DMS153 treated with DMSO at 0.1 percent for 48 hours (cell line): ENCODE results near the gene FILIP1.
"Not testable (repeated sequence)": the region's sequence is repeated elsewhere in the genome, so short reads cannot be mapped to it uniquely, and the experiment has no call there.

Experiments
- DNase-seq: peaks from one replicate; lab custom pipeline; 2025; ENCODE audit not compliant: unreplicated experiment; lab: John Stamatoyannopoulos, UW

FILIP1 gene

GRCh38 chr6:75424618-75425548 is 68.7 kb downstream of the FILIP1 start:
- DNase-seq = no peak

- DNase-seq = no peak
These were observed 70.2 kb downstream of the FILIP1 start for GRCh38 chr6:75423386-75423785.

GRCh38 chr6:75422024-75422639 is 71.5 kb downstream of the FILIP1 start:
- no peak for DNase-seq

DNA sequence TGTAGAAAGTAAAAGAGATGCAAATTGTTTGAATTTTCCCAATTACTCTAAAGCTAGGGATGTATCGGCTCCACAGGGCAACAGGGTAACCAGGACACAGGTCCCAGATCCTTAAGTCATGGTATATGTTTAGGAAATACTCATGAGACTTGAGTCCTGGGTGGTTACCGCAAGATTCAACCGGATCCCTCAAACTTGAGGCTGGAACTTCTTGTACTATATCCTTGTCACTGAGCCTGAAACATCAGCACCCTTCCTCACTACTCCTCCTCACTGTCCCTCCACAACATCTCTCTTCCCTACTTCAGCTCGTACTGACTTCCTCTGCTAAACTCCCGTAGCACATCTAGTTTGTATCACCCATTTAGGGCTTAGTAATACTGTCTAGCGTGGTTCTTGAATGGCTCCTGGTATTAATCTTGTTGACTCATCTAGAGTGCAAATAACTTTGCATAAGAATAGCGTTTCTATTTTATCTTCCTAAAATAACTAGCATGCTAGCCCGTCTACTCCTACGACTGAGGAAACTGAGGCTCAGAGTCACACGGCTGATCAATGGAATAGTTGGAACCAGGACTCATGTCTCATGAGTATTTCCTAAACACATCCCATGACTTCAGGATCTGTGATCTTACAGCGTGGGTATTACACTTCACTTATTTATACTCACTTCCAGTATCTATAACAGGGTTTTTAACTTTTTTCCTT is 72.1 kb downstream of the FILIP1 start:
- DNase-seq = no peak

DNA sequence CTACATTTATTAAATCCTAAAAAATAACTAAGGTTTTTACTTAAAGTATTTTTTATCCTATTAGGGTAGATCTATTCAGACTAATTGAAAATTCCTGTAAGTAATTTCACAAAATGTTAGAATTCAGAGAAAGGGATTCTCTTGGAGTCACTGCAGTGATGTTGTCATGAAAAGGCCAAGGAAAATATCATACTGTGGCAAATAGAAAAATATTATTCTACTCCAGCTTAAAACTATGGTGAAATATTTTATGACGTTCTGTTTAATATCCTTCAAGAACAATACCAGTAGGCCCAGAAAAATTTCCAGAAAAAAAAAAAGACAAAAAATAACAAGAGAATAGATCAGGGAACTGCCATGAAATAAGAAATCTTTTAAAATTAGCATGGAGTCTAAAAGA is 73.6 kb downstream of the FILIP1 start:
- DNase-seq = no peak

- no peak for DNase-seq
These were observed 74.2 kb downstream of the FILIP1 start for GRCh38 chr6:75419416-75419815.

DNA sequence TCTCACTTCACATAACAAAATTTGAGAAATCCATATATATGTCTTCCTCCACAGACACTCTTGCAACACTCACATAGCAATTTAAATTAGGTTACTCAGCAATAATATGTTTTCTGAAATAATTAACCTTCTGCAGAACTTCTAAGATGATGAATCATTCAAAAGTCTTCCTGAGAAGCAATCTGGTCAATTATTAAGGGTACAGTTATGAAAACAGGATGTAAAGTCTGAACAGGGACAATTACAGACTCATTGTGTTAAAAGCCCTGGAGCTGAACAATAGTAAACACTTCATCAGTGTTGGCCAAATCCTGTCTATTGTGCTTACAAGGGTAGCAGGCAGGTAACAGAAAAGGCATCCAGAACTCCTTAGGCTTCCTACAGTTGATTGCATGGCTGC is 75.4 kb downstream of the FILIP1 start:
- peak; percentile 79 for DNase-seq

GRCh38 chr6:75416443-75416842 is 77.2 kb downstream of the FILIP1 start:
- DNase-seq = no peak

- DNase-seq = no peak
These were observed 77.8 kb downstream of the FILIP1 start for GRCh38 chr6:75415804-75416203.

GRCh38 chr6:75414445-75415021 is 79.1 kb downstream of the FILIP1 start:
- DNase-seq = no peak

- peak; percentile 62 for DNase-seq
These were observed 80.5 kb downstream of the FILIP1 start for GRCh38 chr6:75412969-75413662.

DNA sequence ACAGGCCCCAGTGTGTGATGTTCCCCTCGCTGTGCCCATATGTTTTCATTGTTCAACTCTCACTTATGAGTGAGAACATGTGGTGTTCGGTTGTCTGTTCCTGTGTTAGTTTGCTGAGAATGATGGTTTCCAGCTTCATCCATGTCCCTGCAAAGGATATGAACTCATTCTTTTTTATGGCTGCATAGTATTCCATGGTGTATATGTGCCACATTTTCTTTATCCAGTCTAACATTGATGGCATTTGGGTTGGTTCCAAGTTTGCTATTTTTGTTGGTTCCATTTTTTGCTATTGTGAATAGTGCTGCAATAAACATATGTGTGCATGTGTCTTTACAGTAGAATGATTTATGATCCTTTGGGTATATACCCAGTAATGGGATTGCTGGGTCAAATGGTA is 83.0 kb downstream of the FILIP1 start:
- not testable (repeated sequence) for DNase-seq

DNA sequence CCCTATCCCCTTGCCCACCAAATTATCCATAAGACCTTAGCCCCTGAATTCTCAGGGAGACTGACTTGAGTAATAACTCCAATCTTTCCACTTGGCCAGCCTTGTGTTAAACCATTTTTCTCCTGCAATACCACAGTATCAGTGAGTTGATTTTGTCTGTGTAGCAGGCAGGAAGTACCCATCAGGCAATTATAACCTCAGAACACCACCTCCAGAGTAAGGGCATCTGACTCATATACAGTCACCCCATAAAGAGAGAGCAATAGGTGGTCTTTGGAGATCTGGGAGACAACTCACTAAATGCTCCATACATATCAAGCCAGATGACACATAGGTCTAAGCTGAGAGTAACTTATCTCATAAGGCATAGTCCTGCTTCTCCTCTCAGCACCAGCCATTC is 83.7 kb downstream of the FILIP1 start:
- DNase-seq = no peak

DNA sequence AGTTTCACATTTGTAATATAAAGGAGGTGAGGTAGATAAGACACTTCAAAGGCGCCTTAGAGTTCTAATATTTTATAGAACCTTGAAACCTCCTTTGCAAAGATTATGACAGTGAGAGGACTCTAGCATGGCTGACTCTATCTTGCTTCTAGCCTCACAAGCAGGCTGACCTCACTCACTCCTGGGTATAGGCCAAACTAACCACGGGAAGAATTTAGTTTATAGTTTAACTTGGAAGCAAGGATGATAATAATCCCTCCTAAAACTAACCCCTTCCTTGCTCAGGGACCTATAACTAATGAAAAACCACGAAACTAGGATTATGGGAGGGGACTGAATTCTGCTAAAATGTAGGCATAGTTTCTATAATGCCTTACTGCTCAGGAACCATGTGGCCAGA is 84.3 kb downstream of the FILIP1 start:
- DNase-seq = no peak

- no peak for DNase-seq
These were observed 90.0 kb downstream of the FILIP1 start for GRCh38 chr6:75403563-75404080.

DNA sequence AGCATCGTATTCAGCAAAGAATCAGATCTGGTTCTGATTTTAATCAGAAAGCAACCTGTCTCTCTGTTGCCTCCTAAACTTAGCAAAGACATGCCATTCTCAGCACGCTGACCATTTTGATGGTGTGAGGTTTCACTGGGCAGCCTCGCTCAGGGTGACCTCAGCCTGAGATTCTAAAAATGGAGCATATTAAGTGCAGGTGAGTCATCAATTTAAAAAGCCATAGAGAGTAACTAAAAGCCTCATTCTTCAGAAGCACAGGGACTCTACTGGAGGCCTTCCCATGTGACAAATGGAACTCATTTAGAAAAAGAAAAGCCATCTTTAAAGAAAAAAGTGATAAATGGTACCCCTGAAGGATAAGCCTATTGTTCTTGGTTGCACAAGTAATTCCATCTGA is 91.3 kb downstream of the FILIP1 start:
- no peak for DNase-seq

- DNase-seq = peak; percentile 34
These were observed 95.7 kb downstream of the FILIP1 start for GRCh38 chr6:75397656-75398465.

- DNase-seq = no peak
These were observed 96.4 kb downstream of the FILIP1 start for GRCh38 chr6:75397171-75397570.

DNA sequence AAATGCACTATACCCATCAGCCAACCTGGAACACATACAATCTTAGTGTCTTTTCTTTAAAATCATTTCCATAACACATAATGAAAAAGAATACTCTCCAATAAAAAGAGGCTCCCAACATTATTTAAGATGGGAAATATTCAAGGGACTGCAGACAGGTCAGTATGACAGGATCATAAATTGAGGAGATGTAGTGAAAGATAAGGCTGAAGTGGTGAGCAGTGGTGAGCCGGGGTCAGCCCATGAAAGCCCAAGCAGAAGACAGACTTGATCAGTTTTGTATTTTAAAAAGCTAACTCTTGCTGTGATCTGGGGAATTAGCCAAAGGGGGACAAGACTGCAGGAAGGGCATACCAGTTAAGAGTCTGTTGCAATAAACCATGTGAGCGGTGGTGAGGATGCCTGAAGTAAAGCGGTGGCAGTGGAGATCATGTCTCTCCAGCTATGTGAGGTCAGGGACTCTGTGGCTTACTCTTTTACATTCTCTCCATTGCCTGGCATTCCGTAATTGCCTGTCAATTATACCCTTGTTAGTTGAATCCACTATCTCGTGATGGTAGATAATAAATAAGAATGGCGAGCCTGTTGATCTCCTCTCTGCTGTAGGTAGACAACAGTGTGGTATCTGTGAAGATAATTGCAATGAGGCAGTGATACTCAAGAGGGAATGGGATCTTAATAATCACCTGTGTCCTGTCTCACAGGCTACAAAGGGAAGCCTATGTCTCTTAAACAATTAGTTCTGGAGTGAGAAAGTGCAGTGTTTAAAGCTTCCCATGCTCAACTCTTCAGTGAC is 97.4 kb downstream of the FILIP1 start:
- no peak for DNase-seq
